NCI-H748 (cell line): ENCODE results near the gene ACIN1.

ENCODE experiments used
- DNase-seq: peaks from one replicate; lab custom pipeline; 2025; ENCODE audit not compliant: unreplicated experiment; lab: John Stamatoyannopoulos, UW

Gene ACIN1

DNA sequence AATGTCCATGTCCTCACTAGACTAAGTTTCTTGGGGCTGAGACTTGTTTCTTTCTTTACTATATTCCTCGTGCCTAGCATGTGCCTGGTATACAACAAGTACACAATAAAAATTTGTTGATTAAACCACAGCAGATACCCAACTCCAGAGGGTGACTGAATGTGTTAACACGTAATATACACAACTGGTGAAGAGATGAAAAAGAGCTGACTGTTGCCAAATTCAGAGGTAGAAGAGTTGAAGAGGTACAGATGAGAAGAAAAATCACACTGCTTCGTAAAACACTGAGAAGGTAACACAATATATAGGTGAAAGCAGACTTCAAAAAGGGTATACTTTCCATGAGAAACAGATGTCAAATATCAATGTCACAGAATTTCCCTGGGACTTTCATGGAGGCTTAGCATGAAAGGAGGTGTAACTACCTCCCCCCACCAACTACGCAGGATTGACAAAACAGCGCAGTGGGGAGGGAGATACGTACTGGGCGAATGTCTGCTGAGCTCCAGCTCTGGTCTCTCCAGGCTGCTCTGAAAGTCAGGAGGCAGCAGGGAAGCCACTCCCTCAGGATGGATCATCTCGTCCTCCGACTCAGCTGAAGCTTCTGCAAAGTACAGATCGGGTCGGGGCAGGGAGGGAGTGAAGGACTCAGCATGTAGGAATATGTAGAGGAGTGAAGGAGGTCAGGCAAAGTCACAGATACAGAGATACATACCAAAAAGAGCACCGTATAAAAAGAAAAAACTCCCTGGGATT is 5.3 kb downstream of the ACIN1 start:
- DNase-seq, result no peak

DNA sequence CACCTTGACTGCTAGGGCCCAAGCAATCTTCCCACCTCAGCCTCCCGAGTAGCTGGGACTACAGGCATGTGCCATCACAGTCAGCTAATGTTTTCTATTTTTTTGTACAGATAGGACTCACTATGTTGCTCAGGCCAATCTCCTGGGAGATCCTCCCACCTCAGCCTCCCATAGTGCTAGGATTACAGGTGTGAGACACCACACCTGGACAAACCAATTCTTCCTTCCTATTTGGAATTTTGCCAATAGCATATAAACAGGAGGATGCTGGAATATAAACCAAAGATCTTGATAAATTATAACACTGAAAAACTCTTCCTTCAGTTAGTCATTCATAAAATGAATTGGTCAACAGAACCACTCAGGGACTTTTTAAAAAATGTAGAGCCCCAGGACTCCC is 8.4 kb downstream of the ACIN1 start:
- DNase-seq, result no peak

DNA sequence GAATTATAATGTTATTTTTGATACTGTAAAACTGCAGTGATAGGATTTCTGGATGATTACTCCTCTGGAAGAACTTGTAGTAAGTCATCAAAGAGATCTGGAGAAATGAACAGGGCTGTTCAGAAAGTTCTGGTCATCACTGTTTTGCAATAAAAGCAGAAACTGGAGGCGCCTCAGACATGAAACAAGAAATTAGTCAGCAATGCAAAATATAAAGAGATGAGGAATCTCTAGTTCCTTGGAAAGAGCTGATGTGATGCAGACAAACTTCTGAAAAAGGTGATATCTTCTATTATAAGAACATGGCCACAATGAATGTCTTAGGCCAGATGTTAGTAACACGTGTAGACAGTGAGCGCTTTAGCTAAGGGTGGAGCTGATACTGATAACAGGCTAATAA is 9.5 kb downstream of the ACIN1 start:
- DNase-seq, result no peak

GRCh38 chr14:23080474-23080873 is 14.5 kb downstream of the ACIN1 start:
- no peak for DNase-seq

- no peak for DNase-seq
These were observed 15.2 kb downstream of the ACIN1 start for GRCh38 chr14:23079716-23080115.

- DNase-seq, result no peak
These were observed 16.2 kb downstream of the ACIN1 start for GRCh38 chr14:23078692-23079116.

- no peak for DNase-seq
These were observed 17.0 kb downstream of the ACIN1 start for GRCh38 chr14:23077962-23078361.

GRCh38 chr14:23076785-23077408 is 18.0 kb downstream of the ACIN1 start:
- DNase-seq, result no peak

- no peak for DNase-seq
These were observed 20.0 kb downstream of the ACIN1 start for GRCh38 chr14:23074906-23075305.

GRCh38 chr14:23071921-23072539 is 22.9 kb downstream of the ACIN1 start:
- no peak for DNase-seq

- DNase-seq, result no peak
These were observed 23.6 kb downstream of the ACIN1 start for GRCh38 chr14:23071244-23071920.

DNA sequence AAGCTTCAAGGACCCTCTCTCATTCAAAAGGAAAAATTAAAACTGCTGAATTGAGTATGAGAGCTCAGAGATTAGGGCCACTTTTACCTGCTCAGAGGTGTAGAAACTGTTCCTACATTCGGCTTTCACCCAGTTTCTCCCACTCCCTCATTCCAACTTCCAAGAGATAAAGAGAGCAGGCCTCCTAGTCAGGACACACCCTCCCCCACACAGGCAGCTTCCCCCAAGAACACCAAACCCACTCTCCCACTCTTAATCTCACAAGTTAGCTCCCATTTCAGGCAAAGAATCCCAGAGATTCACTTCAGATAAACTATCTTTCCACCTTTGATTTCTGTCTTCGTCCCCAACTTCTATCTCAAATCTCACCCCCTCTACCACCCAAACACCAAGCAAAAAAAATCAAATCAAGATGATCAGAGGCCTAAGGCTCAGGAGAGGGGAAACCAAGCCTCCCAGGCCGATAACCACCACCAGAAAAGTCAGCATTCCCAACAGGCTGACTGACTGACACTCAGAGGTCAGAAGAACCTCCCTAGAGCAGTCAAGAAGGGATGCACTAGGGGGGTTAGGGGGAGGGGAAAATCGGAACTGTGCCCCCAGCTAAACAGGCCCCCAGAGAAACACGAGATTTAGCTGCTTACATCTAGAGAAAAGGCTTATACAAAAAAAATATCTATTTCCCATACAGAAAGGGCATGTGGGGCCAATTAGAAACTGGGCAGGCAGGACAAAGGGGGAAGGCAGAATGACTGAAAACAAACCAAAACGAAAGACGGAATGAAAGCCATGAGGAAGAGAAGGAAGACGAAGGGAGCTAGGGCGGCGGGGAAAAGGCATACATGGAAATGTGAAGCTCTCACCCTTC is 24.4 kb downstream of the ACIN1 start:
- no peak for DNase-seq

DNA sequence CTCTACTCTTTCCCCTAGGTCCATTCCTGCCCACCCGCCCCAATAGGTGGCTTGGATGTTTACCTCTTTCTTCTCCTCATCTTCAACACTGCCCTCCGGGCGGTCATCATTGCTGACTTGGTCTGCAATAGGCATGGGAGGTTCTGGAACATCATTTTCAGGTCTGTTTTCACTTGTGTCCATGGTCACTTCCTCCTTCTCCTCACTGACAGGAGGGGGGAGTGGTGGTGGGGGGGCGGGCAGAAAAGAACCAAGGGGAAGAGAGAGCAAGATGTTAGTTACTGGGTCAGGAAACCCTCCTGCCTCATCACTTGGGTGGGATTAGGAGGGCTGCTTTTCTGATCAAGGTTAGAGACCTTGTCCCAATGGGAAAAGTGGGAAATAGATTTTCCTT is 25.5 kb downstream of the ACIN1 start:
- no peak for DNase-seq

DNA sequence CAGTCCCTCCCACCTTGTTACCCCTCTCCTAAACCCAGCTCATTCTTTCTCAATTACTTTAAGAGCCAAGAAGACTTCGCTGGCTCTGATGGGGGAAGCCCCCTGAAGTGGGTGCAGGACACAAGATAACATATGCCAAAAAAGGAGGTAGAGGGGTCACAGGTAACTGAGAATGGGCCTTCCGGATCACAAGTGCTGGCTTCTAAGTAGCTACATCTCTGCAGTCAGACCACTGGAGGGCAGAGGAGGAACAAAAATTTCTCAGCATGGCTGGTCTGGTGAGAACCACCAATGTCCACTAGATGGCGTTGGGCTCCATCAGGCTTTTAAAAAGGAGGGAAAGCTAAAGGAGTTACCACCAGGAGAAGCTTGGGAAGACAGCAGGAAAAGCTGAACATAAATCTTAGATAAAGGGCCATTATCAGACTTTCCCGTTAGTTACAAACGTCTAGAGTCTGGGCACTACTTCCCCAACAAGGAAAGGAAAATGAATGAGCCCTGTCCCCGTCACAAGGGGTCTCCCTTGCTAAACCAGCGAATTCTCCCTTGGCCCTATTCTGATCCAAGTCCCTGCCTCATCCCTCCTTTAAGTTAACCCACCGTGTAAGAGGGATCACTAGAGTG is 26.0 kb downstream of the ACIN1 start:
- DNase-seq, result no peak

DNA sequence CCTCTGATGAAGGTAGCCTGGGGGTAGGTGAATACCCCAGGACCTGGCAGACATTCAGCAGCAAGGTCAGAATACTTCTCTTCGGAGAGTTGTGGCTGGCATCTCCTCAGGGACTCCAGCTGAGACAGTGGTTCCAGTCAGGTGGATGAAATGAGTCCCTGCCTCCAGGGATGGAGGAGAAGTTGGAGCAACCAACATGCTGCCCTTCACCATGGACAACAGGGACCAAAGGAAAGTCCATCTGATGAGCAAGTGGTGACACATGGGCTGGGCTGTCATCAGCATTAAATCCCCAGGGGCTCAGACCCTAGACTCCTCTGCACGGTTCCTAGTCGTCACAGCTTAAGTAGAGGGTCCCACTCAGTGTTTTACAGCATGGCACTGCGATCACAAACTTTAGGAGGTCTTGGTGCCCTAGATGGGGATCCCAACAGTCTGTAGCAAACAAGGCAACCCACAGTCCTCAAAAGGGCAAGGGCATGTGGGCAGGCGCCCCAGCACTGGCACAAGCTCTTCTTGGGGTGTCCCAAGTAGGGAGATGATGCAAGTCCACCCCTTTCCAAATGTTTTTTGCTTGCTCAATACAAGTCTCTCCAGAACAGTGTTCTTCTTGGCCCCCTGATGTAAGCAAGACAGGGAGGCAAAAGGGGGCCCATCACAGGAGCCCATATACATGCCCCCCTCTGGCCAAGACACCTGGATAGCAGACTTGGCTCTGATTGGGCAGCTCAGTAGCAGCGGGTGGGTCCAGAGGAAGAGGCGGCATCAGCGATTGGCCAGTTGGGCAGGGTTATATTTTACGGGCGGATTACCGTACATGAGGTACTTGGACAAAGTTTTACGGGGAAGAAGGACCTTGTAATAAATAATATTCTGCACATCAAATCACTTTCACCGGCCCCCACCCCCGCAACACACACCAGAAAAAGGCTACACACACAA is 26.8 kb downstream of the ACIN1 start:
- DNase-seq, result no peak

DNA sequence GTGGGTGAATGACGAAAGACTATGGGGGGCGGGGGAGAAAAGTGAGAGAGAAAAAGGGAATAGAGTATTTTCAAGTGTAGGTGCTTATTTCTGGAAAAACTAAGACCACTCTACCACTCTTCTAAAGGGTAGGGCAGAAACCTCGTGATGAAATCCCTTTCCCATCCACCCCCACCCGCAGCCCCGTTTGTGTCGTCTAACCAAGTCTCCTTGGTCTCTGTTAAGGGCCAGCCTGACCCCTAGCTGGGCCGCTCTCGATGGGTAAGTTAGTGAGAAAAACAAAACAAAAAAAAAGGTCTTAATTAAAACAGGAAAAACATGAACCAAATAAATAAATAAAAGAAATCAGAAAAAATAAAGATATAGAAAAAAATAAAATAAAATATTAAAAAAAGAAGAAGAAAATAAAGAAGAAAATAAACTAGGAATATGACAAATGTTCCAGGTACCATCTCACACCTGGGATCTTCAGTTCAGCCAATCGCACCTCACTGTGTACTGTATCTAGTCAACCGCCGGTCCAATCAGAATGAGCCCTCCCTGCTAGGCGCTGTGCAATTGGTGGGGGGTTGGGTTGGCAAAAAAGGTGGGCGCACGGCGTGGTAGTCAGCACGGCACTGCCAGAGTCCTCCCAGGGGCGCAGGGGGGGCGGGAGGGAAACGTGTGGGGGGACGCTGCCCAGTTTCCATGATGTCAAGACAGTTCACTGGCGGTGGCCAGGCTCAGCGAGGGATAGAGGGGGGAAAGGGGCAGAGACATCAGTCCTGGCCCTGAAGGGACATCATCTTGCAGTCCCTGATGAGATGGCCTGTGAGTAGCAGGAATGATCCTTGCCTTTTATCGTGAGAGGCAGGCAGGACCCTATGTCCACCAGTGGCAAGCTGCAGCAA is 27.8 kb downstream of the ACIN1 start:
- DNase-seq, result no peak

DNA sequence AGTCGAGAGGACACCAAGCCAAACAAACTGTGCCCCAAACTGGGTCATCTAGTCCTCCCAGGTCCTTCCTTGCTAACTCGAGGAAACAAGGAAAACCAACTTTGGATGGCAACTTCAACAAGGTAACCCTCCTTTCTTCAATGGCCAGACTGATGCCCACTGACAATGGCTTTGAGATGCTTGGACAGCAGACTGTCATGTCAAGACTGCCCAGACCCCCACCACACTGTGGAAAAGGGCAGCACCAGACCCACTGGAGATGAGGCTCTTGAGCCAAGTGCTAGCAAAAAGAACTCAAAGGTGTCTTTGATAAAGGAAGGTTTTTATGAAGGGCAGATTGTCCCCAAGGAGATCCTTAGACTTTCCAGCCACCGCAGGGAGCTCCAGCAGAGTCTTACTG is 28.6 kb downstream of the ACIN1 start:
- DNase-seq, result no peak

- no peak for DNase-seq
These were observed 31.3 kb downstream of the ACIN1 start for GRCh38 chr14:23063601-23064000.
